GM21381 (cell line): ENCODE results near the gene MAJIN.
A peak's percentile ranks its signal among the peaks of the same experiment; 100 is the strongest.

Source experiments
- ATAC-seq: cut with Tn5 transposase; IDR thresholded peaks from one replicate; pipeline ENCODE4 v1.9.1; 2021; ENCODE audit warnings: mild to moderate bottlenecking, moderate library complexity; ENCODE audit not compliant: unreplicated experiment

Gene MAJIN

DNA sequence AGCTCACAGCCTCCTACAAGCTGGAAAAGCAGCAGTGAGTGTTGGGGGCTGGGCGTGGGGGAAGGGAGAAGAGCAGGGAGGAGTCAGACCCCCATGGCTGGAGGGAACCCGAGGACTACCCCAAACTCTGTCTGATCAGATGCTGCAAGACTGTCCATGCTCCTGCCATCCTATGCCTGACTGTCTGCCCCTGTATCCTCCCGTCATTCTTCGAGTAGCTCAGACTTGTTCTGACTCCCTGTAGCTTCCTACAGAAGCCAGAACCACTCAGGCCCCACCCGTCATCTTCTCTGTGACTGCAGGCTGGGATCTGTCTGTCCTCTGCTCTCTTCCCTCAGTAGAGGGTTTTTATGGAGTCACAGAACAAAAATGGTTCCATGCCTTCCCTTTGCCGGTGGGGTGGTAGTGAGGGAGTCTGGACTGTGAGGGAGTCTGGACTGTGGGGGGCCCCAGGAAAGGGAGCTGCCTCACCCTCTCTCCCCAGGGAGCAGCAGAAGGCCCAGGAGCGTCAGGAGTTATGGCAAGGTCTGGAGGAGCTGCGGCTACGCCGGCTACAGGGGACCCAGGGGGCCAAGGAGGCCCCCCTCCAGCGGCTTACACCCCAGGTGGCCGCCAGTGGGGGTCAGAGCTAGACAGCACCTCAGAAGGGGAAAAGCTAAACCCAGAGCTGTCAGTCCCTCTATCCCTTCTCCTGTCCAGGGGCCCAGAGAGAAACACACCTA lies 38.5 kb downstream of the MAJIN start:
- no peak for ATAC-seq

DNA sequence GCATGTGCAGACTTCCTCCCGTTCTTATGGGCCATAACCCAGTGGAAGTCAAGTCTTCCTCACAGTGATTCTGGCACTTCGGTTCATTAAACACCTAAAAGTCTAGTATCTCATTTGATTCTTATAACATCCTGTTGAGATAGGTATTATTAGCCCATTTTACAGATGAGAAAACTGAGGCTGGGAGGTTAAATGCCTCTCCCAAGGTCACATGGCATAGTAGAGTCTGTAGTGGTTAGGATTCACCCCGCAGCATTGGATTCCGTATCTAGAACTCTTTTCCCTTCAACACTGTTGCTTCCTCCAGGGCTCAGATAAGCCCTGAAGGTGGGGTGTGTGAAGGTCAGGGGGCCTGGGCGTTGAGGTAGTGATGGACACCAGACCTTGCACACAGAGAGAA lies 39.6 kb downstream of the MAJIN start:
- no peak for ATAC-seq

DNA sequence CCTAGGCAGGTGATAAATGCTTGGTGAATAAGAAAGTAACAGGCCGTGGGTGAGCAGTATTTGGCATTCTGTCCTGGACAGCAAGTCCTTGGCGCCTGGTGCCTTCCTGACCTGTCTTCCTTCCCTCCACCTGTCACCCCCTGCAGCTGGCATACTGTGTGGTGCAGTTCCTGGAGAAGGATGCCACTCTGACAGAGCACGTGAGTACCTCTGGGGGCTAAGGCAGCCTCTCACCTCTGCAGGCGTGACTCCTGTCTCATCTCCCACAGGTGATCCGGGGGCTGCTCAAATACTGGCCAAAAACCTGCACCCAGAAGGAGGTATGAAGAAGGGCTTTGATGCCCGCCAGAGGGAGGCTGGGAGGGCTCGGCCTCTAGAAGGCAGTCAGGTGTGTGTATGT lies 40.6 kb downstream of the MAJIN start:
- ATAC-seq: no peak

DNA sequence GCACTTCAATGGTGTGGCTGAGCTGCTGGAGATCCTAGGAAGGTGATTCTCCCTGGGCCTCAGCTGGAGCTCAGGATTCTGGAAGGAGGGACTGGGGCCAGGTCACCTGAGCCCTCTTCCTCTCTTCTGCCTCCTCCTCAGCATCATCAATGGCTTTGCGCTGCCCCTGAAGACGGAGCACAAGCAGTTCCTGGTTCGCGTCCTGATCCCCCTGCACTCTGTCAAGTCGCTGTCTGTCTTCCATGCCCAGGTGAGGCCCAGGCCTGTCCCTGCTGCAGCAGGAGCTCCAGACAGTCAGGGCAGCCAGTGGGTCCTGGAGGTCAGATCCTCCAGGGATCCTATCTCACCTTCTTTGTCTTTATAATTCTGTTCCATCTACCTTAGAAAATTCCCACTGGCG lies 41.6 kb downstream of the MAJIN start:
- no peak for ATAC-seq

DNA sequence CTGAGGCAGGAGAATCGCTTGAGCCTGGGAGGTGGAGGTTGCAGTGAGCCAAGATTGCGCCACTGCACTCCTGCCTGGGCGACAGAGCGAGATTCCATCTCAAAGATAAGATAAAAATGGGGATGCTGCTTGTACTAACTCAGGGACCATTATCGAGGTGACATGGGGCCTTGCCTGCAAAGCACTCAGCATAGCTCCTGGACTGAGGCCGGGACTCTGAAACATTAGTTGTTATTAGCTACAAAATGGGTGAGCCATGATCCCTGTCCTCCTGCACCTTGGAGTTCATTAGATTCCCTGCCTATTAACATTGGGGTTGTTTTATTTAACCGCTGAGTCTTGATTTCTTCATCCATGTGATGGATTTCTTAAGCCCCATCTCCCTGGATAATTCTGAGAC lies 42.3 kb downstream of the MAJIN start:
- no peak for ATAC-seq

DNA sequence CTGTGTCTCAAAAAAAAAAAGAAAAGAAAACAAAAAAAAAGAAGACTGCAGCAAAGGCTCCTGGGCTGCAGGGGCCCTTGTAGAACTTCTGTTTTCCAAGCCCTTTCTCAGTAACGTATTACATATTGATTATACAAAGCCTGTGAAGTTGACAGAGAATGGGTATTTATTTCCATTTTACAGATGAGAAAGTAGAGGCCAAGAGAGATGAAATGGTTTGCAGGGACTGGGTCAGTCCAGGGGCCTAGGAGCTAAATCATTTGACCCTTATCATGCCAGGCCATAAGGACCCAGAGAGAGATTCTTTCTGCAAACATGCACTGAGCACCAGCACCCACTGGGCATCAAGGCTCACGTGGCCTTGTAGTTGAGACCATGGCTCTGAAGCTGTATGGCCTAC lies 43.0 kb downstream of the MAJIN start:
- ATAC-seq: no peak

DNA sequence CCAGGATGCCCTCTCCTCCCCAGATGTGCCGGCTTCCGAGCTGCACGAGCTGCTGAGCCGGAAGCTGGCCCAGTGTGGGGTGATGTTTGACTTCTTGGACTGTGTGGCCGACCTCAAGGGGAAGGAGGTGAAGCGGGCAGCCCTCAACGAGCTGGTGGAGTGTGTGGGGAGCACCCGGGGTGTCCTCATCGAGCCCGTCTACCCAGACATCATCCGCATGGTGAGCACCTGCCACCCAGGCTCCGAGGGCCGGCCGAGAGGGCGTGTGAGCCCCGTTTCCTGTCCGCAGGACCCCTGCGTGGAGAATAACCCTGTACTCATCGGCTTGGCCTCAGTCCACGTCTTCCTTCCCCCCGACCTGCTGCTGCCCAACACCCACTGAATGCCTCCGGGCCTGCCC lies 45.2 kb downstream of the MAJIN start:
- ATAC-seq: no peak

DNA sequence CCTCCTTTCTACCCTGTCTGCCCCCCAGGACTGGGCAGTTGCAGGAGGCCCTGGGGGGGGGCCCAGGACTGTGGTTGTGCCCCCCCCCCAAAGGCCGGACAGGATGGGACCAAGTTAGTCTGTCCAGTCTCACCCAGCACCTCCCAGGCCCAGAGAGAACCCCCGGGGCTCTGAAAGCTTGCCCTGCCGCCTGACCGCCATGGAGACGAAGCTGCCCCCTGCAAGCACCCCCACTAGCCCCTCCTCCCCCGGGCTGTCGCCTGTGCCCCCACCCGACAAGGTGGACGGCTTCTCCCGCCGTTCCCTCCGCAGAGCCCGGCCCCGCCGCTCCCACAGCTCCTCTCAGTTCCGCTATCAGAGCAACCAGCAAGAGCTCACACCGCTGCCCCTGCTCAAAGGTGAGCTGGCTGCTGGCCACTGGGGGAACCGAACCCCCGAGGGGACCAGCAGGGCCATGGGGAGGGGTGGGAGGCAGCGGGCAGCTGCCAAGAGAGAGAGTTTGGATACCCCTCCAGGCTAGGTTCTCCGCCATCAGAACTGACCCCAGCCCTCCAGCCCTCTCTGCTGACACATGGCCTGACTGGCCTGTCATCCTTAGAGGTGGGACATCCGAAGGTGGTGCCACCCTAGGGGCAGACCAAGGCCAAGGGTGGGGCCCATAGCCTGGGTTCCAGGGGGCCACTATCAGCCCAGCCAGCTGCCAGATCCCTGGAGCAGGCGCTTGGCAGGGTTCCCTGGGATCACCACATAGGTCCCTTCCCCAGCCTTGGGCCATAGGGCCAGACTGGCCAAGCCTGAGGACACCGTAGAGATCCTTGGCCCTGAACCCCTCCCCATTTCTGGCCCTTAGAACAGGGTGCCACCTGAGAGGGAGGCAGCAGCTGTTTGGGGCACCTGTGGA lies 46.1 kb downstream of the MAJIN start:
- ATAC-seq: no peak

DNA sequence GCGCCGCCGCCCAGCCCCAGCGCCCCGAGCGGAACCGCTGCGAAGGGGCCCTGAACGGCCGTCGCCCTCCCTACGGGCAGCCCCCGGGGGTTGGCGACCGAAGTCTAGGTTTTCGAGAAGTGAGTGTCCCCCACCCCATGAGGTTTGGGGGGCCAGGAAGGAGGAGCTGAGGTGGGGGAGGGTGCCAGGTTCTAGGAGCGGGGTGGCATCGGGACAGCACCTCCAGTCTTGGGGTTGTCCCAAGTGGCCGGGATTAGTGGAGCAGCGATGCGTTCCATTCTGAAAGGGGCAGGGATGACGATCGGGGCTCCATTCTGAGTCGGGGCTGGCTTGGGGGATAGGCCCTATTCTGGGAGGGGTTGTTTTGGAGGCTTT lies 47.0 kb downstream of the MAJIN start:
- no peak for ATAC-seq

DNA sequence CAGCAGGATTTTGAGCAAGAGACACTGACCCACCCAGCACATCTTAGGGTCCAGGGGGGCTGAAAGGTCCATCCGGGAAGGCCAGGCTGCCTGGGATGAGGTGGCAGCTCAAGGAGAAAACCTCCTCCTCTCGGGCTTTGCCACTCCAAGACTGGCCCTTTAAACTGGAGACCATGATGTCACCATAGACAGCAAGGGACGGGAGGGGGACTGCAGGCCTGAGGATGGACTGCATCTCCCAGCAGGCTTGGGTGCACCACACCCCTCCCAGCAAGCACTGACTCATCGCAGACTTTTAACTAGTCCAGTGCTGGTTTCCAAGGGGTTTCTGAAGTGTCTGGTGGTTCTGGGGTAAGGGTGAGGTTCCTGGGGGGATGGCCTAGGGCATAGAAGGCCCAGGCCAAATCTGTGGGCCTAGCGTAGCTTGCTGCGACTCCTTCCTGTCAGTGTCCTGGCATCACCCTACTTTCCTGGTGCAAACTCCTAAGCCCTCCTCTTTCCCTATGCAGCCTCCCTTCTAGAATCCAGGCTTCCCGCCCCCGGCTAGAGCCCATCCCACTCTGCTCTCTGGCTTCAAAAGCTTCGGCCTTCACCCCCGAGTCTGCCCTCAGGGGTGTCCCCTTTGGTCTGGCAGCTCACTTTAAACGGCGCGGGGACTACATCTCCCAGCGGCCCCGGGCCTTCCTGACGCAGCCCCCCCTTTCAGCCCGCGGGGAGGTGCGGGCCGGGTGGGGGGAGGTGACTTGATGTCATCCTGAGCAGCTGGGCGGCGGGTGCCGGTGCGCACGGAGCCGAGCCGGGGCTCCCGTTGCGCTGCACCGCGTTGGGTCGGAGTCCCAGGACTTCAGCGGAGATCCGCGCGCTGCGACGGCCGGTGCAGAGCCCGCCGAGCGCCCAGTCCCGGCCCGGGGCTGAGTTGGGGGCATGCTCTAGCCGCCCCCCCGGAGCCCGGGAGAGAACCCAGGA lies 47.7 kb downstream of the MAJIN start, which contains the start of gene PPP2R5B:
Gene PPP2R5B (plus strand): TSS at position 746 of the 966 bp plus-strand sequence. CDS start 1,046 bp downstream, outside the sequence.
- peak; percentile 84 for ATAC-seq

DNA sequence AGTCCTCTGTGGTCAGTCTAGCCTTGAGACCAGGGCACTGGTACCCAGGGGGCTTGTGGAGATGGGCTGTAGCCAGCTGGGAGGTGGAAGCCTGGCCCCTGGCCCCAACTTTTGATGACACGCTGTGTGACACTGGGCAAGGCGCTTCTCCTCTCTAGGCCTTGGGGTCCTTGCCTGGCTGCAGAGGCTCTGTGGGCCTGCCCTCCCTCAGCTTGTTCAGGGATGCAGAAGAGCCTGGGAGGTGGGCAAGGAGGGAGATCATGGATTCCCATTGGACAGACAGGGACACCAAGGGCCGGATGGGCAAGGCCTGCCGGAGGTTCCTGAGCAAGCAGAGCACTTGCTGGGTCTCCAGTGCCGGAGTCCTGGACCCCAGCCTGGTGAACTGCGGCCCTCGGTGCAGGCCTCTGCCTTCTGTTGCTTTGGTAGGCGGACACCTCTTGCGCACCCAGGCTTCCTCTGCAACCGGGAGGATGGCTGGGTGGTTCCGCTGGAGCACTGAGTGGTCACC lies 48.7 kb downstream of the MAJIN start:
- no peak for ATAC-seq

DNA sequence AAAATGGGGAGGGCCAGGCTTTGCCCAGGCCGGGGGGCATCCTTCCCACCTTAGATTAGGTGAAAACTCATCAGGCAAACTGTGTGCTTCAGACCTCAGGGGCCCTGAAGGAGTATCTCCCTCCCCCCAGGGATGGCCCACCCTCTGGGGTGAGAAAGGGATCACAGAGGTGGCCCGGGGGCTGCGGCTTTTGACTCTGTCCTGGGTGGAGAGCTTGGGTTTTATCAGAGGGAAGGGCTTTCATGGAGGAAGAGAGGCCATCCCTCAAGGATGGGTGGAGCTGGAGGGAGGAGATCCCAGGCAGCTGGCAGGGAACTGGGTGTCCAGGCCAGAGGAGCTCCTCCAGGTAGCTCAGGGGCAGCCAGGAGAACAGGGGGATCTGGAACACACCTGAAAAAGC lies 50.5 kb downstream of the MAJIN start:
- ATAC-seq: no peak

DNA sequence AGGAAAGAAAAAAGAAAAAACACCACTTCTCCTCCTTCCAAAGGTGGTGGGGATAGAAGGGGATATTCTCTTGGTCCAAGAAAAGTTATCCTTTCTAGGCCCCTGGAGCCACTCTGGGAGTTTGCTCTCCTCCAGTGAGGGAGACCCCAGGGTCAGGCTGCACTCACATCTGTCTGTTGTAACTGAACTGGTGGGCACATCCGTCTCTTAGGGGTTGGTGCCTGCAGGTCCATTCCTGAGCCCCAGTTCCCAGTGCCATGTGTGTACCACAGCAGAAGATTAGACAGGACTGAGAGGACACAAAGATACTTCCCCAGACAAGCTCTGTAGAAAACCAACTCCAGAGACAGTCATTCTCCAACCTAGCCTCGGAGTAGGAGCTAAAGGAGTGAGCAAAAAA lies 51.8 kb downstream of the MAJIN start:
- ATAC-seq: no peak

DNA sequence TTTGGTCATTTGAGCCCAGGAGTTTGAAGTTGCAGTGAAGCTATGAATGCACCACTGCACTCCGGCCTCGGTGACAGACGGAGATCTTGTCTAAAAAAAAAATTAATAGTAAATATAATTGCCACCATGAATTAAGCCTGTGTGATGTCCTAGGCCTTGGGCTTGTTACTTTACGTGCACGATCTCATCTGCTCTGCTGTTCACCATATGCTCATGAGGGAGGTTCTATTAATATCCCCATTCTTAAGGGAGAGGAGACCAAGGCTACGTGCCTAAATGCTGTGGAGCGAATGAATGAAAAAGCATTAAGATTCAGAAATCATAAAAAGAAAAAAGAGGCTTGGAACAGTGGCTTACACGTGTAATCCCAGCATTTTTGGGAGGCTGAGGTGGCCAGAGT lies 52.3 kb downstream of the MAJIN start:
- ATAC-seq: no peak

DNA sequence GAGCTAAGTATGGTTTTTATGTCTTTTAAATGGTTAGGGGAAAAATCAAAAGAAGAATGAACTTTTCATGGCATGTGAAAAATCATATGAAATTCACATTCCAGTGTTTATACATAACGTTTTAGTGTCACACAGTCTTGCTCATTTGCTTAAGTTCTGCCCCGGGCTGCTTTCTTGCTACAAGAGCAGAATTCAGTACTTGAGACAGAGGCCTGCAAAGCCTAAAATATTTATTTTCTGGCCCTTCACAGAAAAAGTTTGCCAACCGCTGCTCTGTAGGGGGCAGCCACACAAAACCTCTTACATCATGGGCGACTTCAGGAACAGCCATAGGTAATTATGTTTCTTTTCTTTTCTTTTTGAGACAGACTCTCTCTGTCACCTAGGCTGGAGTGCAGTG lies 53.9 kb downstream of the MAJIN start:
- ATAC-seq: no peak

DNA sequence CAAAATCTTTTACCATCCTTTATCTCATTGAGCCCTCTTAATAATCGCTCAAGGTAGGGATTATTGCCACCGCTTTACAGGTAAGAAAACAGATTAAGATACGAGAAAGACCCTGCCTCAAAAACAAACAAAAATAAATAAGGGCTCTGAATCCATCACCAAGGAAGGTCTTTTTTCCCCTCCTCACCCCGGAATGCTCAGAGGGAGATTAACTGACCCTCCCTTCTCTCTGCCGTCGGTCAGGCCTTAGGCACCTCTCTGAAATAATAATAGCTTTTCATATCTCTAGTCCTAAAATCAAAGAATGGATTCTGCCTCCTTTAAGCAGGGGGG lies 54.3 kb downstream of the MAJIN start:
- no peak for ATAC-seq

DNA sequence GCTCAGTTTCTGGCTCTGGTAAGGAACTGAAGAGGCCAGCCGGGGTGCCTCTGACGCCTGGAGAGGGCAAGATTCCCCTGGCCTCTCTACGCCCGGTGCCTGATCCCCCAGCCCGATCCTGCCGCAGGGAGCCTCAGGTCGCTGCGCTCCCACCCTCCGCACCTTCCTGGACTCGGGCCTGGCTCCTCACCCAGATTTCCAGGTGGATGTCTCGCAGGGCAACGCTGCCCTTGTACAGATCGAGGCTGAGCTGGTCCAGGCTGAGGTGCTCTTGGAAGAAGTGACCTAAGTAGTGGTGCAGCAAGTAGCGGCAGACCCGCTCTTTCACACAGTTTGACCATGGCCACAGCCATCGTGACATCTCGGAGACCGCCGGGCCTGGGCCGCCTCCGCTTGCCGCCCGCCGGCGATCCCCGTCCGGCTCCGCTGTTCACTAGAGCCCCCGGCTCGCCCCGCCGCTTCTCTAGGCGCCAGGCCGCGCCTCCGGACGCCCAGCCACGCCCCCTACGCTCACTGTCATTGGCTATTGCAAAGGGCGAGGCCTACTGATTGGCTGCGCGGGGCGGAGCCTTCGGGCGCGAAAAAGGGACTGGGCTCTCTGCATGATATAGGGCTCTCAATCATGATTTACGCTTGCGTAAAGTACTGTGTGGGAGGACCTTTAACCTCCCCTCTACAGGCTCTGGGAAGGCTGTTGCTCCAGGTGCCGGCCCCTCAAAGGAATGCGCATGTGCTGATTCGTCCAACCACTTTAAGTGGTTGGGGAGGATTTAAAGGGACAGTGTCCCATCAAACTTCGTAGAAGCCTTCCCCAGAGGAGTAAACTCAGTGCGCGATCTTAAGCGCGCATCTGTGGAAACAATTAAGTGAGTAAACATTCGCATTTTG lies 54.9 kb downstream of the MAJIN start, which contains the start of gene ATG2A:
Gene ATG2A (minus strand): TSS at position 435 of the 888 bp plus-strand sequence. CDS start 74 bp downstream, at position 361.
- ATAC-seq: peak; percentile 94

DNA sequence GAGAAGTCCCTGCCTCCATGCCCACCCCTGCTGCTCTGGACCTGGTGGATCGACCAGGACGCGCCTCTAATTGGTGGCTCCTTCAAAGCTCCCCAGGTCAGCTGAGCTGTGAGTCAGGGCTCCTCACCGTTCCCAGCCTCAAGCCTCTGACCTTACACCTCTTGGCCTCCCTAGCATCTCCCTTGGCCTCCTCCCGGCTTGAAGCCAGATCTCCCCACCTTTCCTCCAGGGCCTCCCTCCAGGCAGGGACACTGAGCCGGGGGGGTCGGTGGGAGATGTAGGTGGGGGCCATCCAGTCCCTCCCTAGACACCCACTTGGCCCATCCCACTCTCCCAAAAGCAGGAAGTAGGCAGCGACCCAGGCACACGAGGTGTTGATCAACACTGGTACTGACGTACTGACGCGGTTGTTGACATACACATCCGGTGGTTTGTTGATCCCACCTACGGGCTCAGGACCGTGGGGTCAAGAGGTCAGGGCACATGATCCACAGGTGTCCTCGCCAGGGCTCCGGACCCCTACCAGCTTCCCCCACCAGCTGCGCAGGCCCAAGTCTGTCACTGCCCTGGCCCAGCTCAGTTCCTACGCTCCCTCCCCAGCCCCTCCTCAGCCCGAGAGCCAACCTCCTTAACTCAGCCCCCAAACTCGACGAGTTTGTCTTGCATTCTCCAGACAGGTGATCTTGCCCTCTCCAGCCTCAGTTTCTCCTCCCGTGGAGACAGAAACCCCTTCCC lies 55.7 kb downstream of the MAJIN start:
- no peak for ATAC-seq

DNA sequence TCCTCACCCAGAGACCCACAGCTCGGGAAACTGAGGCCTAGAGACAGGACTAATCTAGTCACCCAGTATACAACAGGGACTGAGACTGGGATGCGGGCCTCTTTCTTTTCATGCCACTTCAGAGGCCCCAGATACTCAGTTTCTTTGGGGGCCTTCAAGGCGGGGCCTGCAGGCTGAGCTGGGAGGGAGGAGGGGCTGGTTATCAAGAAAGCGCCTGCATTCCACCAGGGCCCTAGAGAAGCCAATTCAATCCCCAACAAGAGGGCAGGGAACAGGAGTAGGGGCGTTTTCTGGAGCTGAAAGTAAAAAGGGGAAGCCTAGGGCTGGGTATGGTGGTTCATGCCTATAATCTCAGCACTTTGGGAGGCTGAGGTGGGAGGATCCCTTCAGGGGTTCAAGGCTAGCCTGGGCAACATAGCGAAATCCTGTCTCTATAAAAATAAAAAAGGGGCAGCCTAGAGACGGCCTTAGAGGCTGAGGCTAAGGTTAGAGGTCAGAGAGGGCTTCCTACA lies 56.5 kb downstream of the MAJIN start:
- no peak for ATAC-seq
